ENCODE measurements around the gene NTSR2.

DNA sequence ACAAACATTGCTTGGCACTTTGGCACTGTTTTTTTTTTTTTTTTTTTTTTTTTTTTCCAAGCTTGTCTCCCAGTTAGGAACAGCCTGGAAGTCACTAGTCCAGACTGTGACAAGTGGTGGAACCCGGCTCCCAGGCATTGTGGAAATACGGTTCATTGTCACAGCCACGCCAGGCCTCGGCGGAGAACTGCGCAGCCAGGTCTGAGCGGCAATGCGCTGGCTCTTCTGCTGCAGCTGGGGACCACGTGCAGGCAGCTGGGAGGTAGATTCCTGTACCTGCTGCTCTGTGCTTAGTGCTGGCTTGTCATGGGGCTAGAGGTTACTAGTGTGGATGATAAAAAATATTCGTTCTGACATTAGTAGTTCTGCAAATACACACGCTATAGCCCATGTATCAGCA is 5.0 kb downstream of the NTSR2 start:
- TF ChIP-seq, protein P1, sequence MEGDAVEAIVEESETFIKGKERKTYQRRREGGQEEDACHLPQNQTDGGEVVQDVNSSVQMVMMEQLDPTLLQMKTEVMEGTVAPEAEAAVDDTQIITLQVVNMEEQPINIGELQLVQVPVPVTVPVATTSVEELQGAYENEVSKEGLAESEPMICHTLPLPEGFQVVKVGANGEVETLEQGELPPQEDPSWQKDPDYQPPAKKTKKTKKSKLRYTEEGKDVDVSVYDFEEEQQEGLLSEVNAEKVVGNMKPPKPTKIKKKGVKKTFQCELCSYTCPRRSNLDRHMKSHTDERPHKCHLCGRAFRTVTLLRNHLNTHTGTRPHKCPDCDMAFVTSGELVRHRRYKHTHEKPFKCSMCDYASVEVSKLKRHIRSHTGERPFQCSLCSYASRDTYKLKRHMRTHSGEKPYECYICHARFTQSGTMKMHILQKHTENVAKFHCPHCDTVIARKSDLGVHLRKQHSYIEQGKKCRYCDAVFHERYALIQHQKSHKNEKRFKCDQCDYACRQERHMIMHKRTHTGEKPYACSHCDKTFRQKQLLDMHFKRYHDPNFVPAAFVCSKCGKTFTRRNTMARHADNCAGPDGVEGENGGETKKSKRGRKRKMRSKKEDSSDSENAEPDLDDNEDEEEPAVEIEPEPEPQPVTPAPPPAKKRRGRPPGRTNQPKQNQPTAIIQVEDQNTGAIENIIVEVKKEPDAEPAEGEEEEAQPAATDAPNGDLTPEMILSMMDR (IDR thresholded peaks at IDR 0.05) = no peak
- no peak for TF ChIP-seq POLR2A (IDR thresholded peaks at IDR 0.05)
- no peak for TF ChIP-seq POLR2AphosphoS5 (IDR thresholded peaks at IDR 0.05)

All from transverse colon (tissue), 4 donors.